Ishikawa (cell line): ENCODE data around the gene MEF2A.

Experiments
- CEBPB ChIP-seq: IDR thresholded peaks from 2 replicates; pipeline ENCODE4 v1.6.1; 2012
- EGR1 ChIP-seq: IDR thresholded peaks from 2 replicates; pipeline ENCODE4 v1.6.1; 2012
- EP300 ChIP-seq: IDR thresholded peaks from 2 replicates; pipeline ENCODE4 v1.6.1; 2012; ENCODE audit warnings: borderline replicate concordance
- FOXM1 ChIP-seq: IDR thresholded peaks from 2 replicates; pipeline ENCODE4 v1.6.1; 2012; ENCODE audit warnings: low read depth, borderline replicate concordance
- MAX ChIP-seq: IDR thresholded peaks from 2 replicates; pipeline ENCODE4 v1.6.1; 2012
- RAD21 ChIP-seq: IDR thresholded peaks from 2 replicates; pipeline ENCODE4 v1.6.1; 2012; ENCODE audit warnings: low read depth
- TAF1 ChIP-seq: IDR thresholded peaks from 2 replicates; pipeline ENCODE4 v1.6.1; 2012; ENCODE audit warnings: low read depth, mild to moderate bottlenecking
- TEAD4 ChIP-seq: IDR thresholded peaks from 2 replicates; pipeline ENCODE4 v1.6.1; 2012
- ZBTB7A ChIP-seq: IDR thresholded peaks from 2 replicates; pipeline ENCODE4 v1.6.1; 2012; ENCODE audit warnings: low read depth
- TF ChIP-seq, protein P1 (sequence below): IDR thresholded peaks from 2 replicates; pipeline ENCODE4 v1.6.1; 2012; ENCODE audit warnings: low read depth, mild to moderate bottlenecking
- TF ChIP-seq, protein P2 (sequence below): IDR thresholded peaks from 2 replicates; pipeline ENCODE4 v1.6.1; 2012

DNA sequence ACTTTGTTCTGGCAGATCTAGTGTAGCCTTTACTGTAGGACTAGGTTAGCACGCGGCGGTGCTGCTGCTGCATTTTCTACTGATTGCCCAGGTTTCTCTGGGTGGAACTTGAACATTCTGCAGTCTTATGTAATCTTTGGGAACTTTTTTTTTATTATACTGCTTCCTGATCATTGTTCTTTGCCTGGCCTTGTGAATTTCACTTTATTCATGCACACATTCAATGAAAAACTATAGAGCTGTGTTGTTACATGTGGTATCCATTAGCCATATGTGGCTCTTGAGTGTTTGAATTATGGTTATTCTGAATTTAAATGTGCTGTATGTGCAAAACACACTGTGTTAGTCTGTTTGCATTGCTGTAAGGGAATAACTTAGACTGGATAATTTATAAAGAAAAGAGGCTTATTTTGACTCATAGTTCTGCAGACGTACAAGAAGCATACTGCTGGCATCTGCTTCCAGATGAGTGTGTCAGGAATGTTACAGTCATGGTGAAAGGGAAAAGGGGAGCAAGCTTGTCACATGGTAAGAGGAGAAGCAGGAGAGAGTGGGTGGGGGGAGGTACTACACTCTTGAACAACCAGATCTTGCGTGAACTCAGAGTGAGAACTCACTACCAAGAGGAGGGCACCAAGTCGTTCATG lies 26.5 kb downstream of the MEF2A start:
- TF ChIP-seq FOXM1, result no peak
- TF ChIP-seq, protein P1, sequence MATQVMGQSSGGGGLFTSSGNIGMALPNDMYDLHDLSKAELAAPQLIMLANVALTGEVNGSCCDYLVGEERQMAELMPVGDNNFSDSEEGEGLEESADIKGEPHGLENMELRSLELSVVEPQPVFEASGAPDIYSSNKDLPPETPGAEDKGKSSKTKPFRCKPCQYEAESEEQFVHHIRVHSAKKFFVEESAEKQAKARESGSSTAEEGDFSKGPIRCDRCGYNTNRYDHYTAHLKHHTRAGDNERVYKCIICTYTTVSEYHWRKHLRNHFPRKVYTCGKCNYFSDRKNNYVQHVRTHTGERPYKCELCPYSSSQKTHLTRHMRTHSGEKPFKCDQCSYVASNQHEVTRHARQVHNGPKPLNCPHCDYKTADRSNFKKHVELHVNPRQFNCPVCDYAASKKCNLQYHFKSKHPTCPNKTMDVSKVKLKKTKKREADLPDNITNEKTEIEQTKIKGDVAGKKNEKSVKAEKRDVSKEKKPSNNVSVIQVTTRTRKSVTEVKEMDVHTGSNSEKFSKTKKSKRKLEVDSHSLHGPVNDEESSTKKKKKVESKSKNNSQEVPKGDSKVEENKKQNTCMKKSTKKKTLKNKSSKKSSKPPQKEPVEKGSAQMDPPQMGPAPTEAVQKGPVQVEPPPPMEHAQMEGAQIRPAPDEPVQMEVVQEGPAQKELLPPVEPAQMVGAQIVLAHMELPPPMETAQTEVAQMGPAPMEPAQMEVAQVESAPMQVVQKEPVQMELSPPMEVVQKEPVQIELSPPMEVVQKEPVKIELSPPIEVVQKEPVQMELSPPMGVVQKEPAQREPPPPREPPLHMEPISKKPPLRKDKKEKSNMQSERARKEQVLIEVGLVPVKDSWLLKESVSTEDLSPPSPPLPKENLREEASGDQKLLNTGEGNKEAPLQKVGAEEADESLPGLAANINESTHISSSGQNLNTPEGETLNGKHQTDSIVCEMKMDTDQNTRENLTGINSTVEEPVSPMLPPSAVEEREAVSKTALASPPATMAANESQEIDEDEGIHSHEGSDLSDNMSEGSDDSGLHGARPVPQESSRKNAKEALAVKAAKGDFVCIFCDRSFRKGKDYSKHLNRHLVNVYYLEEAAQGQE, result no peak
- TF ChIP-seq EP300, result no peak
- TF ChIP-seq MAX, result no peak
- TF ChIP-seq CEBPB, result no peak
- TF ChIP-seq RAD21, result no peak
- no peak for TF ChIP-seq TEAD4
- TF ChIP-seq, protein P2, sequence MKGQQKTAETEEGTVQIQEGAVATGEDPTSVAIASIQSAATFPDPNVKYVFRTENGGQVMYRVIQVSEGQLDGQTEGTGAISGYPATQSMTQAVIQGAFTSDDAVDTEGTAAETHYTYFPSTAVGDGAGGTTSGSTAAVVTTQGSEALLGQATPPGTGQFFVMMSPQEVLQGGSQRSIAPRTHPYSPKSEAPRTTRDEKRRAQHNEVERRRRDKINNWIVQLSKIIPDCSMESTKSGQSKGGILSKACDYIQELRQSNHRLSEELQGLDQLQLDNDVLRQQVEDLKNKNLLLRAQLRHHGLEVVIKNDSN, result no peak
- TF ChIP-seq TAF1, result no peak
- TF ChIP-seq EGR1, result no peak
- no peak for TF ChIP-seq ZBTB7A
